A549 (cell line): ENCODE results near the gene HSPH1.

Source experiments
- CBX2 ChIP-seq: fragments of 200-600 bp; sonication (generic); IDR thresholded peaks from 2 replicates; pipeline ENCODE4 v1.6.1; 2016; ENCODE audit warnings: low read depth, mild to moderate bottlenecking, borderline replicate concordance
- CEBPB ChIP-seq, 2 experiments: fragments of >200 bp in 1 of 2; sonication (Bioruptor Twin) in 1 of 2; formaldehyde crosslinking in 1 of 2; IDR thresholded peaks; 2 replicates each; pipeline ENCODE4 v1.6.1; 2012 to 2016
- CHD2 ChIP-seq: fragments of 150-350 bp; IDR thresholded peaks from 2 replicates; pipeline ENCODE4 v1.6.1; 2014; ENCODE audit warnings: low read length; ENCODE audit not compliant: partially characterized antibody
- EP300 ChIP-seq, 2 experiments: fragments of >200 bp; sonication (Bioruptor Twin); formaldehyde crosslinking; IDR thresholded peaks; 2 replicates in 1 of 2; 3 replicates in 1 of 2; pipeline ENCODE4 v1.6.1; 2016 to 2017
- MYC ChIP-seq: IDR thresholded peaks from 2 replicates; pipeline ENCODE4 v1.6.1; 2012; ENCODE audit warnings: mild to moderate bottlenecking, inconsistent platforms, low read length, improper control_type of control experiment, borderline replicate concordance
- POLR2A ChIP-seq: IDR thresholded peaks from 2 replicates; pipeline ENCODE4 v1.6.1; 2012; ENCODE audit warnings: mild to moderate bottlenecking, low read length
- RAD21 ChIP-seq, 2 experiments: fragments of >200 bp in 1 of 2; sonication (Bioruptor Twin) in 1 of 2; formaldehyde crosslinking in 1 of 2; IDR thresholded peaks in 1 of 2; conservative IDR thresholded peaks in 1 of 2; 2 replicates in 1 of 2; 3 replicates in 1 of 2; pipeline ENCODE4 v1.6.1; 2012 to 2018; ENCODE audit warnings: inconsistent platforms in 1 of 2
- RCOR1 ChIP-seq: fragments of 150-350 bp; IDR thresholded peaks from 2 replicates; pipeline ENCODE4 v1.6.1; 2014; ENCODE audit warnings: antibody characterized with exemption, low read length, low read depth
- RNF2 ChIP-seq: fragments of 200-600 bp; sonication (generic); IDR thresholded peaks from 2 replicates; pipeline ENCODE4 v1.6.1; 2016; ENCODE audit warnings: low read depth, mild to moderate bottlenecking, antibody characterized with exemption, moderate library complexity, borderline replicate concordance
- SMC3 ChIP-seq: fragments of >200 bp; sonication (Bioruptor Twin); formaldehyde crosslinking; IDR thresholded peaks from 3 replicates; pipeline ENCODE4 v1.6.1; 2018; ENCODE audit warnings: inconsistent platforms
- SREBF2 ChIP-seq: fragments of 450-650 bp; IDR thresholded peaks from 2 replicates; pipeline ENCODE4 v1.6.1; 2014; ENCODE audit warnings: mild to moderate bottlenecking, moderate library complexity
- TF ChIP-seq, protein P1 (sequence below): fragments of >200 bp; sonication (Bioruptor Twin); formaldehyde crosslinking; IDR thresholded peaks from 3 replicates; pipeline ENCODE4 v1.5.1; 2016
- TF ChIP-seq, protein P2 (sequence below): fragments of 200-600 bp; sonication (generic); IDR thresholded peaks from 2 replicates; pipeline ENCODE4 v1.6.1; 2016; ENCODE audit warnings: antibody characterized with exemption, mild to moderate bottlenecking, moderate library complexity
- TF ChIP-seq, protein P3 (sequence below): IDR thresholded peaks from 2 replicates; pipeline ENCODE4 v1.6.1; 2012

DNA sequence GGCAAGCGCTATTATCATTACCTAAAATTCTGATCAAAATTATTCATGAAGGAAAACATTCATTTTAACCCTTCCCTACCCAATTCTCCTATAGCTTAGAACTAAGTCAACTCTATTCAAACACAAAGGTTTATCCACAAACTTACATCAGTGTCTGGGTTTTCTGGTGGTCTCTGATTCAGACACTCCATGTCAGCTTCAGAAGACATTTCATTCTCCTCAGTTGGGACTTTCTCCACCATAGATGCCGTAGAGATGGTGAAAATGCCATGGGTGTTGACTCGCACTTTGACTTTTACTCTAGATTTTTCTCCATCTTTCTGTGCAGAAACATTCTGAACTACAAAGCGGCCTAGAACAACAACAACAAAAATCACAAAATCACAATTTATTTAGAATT is 16.3 kb downstream of the HSPH1 start:
- TF ChIP-seq SREBF2 = no peak
- TF ChIP-seq MYC = no peak
- TF ChIP-seq, protein P1, sequence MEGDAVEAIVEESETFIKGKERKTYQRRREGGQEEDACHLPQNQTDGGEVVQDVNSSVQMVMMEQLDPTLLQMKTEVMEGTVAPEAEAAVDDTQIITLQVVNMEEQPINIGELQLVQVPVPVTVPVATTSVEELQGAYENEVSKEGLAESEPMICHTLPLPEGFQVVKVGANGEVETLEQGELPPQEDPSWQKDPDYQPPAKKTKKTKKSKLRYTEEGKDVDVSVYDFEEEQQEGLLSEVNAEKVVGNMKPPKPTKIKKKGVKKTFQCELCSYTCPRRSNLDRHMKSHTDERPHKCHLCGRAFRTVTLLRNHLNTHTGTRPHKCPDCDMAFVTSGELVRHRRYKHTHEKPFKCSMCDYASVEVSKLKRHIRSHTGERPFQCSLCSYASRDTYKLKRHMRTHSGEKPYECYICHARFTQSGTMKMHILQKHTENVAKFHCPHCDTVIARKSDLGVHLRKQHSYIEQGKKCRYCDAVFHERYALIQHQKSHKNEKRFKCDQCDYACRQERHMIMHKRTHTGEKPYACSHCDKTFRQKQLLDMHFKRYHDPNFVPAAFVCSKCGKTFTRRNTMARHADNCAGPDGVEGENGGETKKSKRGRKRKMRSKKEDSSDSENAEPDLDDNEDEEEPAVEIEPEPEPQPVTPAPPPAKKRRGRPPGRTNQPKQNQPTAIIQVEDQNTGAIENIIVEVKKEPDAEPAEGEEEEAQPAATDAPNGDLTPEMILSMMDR = no peak
- TF ChIP-seq, protein P2, sequence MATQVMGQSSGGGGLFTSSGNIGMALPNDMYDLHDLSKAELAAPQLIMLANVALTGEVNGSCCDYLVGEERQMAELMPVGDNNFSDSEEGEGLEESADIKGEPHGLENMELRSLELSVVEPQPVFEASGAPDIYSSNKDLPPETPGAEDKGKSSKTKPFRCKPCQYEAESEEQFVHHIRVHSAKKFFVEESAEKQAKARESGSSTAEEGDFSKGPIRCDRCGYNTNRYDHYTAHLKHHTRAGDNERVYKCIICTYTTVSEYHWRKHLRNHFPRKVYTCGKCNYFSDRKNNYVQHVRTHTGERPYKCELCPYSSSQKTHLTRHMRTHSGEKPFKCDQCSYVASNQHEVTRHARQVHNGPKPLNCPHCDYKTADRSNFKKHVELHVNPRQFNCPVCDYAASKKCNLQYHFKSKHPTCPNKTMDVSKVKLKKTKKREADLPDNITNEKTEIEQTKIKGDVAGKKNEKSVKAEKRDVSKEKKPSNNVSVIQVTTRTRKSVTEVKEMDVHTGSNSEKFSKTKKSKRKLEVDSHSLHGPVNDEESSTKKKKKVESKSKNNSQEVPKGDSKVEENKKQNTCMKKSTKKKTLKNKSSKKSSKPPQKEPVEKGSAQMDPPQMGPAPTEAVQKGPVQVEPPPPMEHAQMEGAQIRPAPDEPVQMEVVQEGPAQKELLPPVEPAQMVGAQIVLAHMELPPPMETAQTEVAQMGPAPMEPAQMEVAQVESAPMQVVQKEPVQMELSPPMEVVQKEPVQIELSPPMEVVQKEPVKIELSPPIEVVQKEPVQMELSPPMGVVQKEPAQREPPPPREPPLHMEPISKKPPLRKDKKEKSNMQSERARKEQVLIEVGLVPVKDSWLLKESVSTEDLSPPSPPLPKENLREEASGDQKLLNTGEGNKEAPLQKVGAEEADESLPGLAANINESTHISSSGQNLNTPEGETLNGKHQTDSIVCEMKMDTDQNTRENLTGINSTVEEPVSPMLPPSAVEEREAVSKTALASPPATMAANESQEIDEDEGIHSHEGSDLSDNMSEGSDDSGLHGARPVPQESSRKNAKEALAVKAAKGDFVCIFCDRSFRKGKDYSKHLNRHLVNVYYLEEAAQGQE = no peak
- TF ChIP-seq EP300 (IDR thresholded peaks at IDR 0.05) = no peak
- no peak for TF ChIP-seq CEBPB (IDR thresholded peaks at IDR 0.05)
- no peak for TF ChIP-seq RAD21 (conservative IDR thresholded peaks at IDR 0.05 in 1 of 2, IDR thresholded peaks at IDR 0.05 in 1 of 2)
- no peak for TF ChIP-seq CHD2
- no peak for TF ChIP-seq SMC3
- TF ChIP-seq POLR2A = no peak
- TF ChIP-seq, protein P3, sequence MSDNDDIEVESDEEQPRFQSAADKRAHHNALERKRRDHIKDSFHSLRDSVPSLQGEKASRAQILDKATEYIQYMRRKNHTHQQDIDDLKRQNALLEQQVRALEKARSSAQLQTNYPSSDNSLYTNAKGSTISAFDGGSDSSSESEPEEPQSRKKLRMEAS = no peak
- no peak for TF ChIP-seq CBX2
- no peak for TF ChIP-seq RNF2
- no peak for TF ChIP-seq RCOR1
